Epidermal melanocyte (primary cell): ENCODE results near the gene DMAC1.
A peak's percentile ranks its signal among the peaks of the same experiment; 100 is the strongest.

ENCODE experiments used
- DNase-seq: peaks from one replicate; pipeline ENCODE4 v3.0.0; 2011; ENCODE audit warnings: low spot score; ENCODE audit not compliant: insufficient read length

DMAC1 gene, protein sequence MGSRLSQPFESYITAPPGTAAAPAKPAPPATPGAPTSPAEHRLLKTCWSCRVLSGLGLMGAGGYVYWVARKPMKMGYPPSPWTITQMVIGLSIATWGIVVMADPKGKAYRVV

DNA sequence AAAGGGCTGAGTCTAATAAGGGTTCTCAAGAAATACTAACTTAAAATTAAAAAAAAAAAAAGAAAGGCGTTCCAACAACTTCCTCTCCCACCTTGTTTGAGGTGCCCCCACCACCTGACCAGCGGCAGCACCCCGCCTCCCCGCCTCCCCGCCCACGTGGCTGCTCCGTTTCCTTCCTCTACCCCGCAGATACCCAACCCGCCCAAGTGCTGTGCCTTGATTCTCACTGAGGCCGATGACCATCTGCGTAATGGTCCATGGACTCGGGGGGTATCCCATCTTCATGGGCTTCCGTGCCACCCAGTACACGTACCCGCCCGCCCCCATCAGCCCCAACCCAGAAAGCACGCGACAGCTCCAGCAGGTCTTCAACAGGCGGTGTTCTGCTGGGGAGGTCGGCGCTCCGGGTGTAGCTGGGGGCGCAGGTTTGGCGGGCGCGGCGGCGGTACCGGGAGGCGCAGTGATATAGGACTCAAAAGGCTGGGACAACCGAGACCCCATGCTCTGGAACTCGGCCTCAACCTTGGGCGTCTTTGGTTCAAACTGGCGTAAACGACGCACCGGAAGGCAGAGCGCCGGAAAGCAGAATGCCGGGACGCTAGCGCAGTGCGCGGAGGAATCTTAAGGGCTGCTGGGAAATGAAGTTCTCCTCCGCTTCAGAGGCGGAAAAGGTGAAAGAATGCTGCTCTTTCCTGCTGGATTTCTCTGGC lies at the start of gene DMAC1:
Gene DMAC1 (minus strand): TSS at position 545 of the 710 bp plus-strand sequence. CDS start 44 bp downstream, at position 501.
- peak; percentile 82 for DNase-seq

DNA sequence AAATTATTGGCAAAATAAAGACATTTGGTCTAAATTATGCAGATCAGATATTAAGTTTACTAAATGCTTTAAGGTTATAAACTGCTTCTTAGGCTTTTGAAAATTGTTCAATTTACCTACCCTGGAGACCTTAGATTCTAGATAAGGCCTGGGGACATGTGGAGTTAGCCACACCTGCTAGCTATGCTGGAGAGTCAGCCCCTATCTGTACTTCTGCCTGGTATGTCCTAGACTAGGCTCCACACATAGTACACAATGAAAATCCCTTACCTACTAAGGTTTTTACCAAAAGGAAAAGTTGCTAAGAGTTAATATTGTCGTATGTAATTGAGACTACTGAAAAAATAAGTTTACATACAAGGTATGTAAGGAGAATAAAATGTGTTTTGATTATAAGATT lies 49.8 kb upstream of the DMAC1 start:
- DNase-seq, result no peak

DNA sequence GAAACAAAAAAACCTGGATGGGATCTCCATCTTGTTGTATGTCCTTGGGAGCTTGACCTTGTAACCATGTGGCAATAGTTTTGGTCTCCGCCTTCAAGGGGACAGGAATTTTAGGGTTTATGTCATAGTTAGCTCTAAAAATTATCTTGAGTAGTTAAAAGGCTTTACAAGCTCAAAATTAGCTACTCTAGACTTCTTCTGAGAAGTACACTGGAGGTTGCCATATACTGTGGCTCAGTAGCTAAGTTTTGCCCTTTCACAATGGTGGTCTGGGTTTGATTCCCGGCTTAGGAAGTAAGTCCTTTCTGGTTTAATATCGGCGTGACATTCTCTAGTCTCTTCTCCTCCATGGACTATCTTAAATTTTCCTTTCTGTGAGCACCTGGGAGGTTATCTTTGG lies 48.9 kb upstream of the DMAC1 start:
- DNase-seq, result no peak

DNA sequence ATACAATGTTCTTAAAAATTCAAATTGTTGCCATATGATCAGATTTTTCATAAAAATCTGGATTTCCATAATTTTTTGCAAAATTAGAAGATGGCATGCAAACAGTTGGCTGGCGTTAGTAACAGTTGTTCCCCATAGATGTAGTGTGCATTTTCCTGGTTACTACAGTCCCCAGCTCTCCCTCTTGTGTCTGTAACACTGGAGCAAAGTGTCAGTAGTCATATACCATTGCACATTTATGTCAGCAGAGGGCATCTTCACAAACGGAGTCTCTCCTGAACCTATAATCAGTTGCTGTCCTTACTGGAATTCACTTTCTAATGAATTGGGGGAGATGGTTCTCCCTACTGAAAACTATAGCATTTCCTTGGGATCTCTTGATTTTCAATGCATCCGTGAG lies 44.7 kb upstream of the DMAC1 start:
- no peak for DNase-seq

DNA sequence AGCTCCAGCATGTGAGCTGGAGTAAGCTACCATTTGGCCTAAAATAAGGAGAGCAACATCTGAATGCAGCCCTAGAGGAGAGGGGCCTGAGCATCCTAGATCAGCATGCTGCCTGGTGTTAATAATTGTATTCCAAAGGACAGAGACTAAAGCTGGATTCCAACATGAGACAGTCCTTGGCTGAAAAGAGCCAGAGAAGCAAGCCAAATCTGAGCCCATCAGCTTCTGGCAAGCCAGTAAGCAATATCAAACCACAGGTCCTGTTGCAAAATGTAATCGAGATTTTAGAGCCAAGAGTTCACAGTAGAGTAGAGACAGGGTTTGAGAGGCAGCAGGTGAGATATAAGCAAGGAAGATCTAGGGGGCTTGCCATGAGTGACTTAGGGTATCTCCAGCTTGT lies 42.3 kb upstream of the DMAC1 start:
- DNase-seq, result no peak

DNA sequence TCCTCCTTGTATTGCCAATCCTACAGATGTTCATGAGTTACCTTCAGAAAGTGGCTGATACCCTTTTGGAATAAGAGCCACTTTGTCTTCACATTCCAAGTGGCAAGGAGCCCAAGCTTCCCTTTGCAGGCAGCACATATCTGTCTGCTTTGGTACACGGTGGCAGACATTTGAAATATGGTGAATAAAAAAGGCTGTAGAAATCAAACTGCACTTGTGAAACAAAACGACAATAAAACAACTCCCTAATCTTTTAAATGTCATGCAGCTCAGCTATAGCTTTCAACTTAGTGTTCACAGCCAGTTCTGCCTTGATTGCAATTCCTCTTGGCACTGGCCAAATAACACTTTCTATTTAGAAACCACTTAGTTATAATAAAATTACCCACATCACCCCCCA lies 35.0 kb upstream of the DMAC1 start:
- DNase-seq, result no peak

DNA sequence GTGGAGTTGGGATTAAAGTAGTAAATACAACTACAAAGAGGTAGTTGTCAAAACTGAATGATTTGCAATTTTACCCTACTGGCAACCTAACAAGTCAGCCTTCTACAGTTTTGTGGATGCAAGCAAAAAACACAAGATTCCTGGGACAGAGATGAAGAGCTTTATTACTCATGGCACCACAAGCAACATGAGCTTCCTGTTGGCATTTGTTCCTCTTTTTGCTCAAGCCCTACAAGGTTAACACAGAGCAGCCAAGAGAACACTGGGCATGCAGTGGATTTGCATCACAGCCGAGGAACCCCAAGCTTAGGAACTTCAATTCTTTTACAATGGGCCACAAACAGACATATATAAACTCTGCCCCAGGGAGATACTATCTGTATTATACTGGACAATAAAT lies 28.8 kb upstream of the DMAC1 start:
- DNase-seq, result no peak

DNA sequence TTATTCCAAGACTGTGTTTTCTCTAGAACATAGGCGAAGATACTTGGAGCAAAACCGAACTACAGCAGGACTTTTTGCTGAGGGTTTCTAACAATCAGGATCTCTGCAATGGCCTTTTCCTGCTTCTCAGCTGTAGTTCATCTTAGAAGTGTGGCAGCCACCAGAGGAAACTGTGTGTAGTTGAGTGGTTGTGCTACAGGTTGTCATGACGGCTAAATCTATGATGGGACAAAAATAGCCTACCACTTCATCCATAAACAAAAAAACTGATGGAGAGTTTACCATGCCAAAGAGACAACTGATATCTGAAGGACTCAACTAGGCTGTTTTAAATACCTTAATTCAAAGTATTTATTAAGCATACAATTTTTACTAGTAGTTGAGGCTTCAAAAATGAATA lies 28.2 kb upstream of the DMAC1 start:
- DNase-seq, result no peak

DNA sequence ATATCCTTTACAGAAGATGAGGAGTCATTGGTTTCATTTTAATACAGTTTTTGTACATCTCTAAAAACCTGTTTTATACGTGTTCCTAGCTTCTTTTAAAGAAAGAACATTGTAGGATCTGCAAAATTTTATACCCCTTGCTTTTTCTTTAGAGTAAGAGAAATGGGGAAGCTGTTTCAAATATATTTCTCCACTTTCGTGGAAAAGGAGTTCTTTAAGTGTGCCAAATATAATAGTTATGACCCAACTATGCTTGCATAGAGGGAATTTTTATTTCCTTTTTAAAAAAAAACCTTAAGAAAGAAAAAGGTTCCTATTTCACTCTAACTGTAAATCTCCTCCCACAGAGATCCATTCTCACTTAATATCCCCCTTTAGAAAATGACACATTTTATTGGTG lies 27.5 kb upstream of the DMAC1 start:
- no peak for DNase-seq

DNA sequence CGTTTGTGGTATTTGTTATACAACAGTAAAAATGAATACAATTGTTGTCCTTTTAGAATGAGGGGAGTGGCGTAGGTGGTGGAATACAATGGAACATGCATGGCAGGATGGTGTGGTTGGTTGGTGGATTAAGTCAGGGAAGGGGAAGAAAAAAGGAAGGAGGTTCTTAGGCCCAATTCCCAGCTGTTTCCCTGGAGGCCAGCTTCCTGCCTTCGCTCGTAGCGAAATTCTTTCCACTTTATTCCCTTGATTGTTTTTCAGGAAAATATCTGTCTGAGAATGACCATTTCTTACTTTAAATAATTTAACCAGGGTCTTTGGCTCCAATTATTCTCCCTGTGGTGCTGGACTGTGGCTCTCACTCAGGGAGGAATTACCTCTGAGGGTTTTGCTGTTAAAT lies 24.1 kb upstream of the DMAC1 start:
- DNase-seq, result no peak

DNA sequence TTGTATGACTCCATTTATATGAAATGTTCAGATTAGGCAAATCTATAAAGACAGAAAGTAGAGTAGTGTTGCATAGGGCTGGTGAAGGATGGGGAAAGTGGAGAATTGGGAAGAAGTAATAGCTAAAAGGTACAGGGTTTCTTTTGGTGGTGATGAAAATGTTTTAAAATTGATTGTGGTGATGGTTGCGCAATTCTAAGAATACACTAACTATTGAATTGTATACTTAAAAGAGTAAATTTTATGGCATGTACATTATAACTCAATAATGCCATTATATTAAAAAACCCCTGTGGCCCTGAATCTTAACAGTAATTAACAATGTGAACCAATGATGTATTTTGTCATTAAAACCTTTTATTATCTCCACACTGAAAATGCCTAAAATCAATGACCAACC lies 20.4 kb upstream of the DMAC1 start:
- no peak for DNase-seq

DNA sequence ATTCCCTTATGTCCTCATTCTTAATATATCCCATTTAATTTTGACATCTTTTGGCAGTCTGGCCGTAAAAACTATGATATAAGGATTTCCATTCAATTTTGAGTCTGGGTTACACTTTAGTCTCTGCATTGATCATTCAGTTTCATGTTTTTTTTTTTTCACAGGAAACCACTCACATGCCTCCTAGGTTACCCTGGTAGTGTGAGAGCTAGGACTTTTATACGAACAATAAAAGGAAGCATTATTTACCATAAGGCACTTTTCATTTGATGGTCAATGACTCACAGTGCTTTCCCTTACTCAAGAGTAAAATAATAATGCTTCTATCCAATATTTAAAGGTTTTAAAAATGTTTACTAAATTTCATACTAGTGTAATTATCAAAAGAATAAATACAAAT lies 16.4 kb upstream of the DMAC1 start:
- DNase-seq, result no peak

DNA sequence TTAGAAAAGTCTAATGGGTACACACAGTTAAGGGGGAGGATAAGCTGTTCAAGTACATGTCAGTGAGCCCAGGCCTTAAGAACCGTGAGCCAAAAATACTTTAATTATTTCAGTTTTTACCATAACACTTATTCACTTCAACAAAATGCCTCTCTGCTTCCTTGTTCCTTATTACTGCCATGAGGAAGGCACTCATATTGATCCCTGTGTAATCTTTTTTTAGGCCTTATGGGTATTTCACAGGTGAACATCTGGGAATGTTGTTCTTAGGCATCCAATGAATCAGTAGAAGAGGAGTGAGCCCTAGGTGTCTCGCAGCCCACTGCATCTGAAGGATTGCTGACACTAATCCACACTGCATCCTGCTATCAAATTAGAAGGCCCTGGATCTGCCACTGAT lies 13.5 kb upstream of the DMAC1 start:
- DNase-seq, result no peak

DNA sequence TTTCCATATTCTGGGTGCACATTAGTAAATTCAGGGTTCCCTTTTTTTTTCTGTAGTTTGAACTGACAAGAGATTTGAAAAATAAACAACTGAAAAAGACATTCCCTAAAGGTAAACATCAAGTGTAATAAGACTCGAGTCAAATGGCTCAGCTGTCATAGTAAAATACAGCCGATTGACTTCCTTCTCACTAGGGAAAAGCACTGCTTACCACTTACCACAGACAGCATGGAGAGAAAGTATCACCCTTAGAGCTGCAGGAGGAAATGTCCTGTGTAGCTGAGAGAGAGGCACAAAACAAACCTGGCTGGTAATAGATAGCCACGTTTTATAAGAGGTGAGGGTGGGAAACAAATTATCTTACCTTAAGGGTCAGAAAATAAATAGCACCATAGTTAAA lies 12.1 kb upstream of the DMAC1 start:
- DNase-seq, result no peak

DNA sequence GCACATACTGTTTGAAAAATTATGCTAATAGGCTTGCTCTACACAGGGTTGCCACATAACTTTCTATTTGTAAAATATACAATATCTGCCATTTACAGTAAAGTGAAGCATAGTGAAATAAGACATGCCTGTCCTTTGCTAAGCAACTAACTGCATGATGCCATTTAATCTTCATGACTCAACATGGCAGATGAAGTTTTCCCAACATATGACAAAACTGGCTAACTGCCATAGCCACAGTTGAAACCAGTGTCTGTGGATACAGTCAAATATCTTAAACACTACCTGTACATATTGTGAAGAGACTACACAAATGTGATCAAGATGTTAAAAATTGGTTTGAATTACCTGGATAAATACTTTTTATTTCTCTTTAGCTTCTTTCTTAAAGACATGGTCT lies 3.1 kb upstream of the DMAC1 start:
- no peak for DNase-seq

DNA sequence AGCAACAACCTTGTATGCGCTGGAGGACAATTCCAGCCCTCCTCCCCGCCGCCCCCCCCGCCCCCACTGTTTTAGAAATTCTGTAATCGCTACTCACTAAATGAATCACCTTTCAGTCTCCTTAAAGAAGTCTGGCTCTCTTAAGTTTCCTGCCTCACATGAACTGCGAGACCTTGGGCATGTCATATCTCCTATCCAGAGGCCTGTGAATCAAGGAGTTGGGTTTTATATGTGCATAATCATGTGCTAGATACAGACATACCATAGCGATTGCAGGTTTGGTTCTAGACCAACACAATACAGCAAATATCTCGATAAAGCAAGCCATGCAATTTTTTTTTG lies 337 bp upstream of the DMAC1 start:
- no peak for DNase-seq

DNA sequence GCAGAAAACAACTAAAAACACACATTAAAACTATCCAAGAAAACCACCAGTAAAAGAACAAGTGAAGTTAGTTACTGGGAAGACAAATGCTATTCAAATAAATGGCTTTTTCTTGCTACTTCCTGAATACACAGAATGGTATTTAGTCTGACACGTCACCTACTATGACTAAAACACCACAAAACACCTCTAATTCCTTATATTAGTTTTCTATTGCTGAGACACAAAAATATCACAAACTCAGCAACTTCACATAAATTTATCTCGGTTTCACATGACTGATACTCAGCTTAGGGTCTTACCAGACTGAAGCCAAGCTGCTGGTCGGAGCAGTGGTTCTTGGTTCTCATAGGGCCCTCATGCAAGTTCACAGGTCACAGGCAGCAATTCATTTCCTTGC lies 5.4 kb downstream of the DMAC1 start:
- no peak for DNase-seq

DNA sequence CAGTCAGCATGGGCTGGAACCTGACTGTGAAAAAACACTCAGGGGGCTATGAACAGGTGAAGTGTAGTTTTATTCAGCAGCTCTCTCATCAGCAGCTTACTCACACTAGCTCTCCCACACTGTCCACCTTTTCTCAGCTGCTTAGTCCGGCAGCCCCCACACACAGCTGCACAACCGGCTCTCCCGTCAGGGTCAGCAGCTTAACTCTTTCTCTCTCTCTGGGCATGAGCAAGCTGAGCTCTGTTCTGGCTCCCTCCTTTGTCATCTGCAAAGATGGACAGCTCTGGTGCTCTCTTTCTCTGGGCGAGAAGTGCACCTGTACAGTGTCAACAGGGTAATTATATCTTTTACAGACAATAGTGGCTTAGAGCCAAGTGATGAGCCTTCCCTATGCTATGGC lies 8.2 kb downstream of the DMAC1 start:
- no peak for DNase-seq

DNA sequence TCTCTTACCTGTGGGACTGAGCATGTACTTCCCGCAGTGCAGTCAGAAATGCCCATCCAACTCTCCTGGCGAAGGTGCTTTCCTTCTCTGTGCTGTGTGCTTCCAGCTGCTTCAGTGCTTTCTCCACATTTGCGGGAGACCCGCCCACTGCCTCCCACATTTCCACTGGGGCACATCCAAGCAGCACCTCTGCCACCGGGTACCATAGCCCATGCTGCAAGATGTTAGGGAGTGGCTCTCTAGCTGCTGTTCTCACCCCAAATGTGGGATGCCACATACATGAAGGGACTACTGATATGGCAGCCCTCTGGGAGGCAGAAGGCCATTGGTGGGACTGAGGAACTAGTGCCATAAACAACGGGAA lies 8.8 kb downstream of the DMAC1 start:
- DNase-seq, result no peak

DNA sequence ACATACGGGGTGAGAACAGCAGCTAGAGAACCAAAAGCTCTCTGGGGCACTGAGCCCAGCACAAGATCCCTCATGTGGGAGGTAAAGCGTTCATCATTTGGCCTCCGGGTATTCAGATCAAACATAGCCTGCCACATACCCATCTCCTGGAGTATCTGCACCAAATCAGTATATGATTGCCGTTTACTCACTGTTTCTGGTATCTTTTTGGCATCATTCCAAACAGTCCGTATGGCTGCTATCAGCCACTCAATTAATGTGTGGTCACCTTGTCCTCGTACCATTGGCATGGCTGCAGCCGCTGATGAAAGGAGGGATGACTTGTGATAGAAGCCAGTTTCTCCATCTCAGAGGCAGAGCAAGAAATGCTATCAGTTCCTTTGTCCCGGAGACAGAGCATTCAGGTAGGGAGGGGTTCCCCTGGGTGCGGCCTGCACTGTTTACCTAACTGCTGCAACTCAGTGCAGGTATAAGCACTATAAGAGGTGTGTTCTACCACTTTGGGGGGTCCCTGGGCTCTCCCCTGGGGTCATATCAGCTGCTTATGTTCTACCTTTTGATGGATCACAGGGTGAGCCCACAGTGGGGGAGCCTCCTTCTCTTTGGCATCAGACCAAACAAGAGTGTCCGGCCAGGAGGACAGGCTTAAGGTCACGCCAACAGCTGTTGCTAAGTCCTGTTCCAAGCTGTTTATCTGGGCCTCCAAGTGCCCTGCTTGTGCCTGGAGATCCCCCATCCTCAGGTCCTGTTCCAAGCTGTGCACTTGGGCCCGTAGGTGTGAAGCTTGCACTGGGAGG lies 9.4 kb downstream of the DMAC1 start:
- no peak for DNase-seq

DNA sequence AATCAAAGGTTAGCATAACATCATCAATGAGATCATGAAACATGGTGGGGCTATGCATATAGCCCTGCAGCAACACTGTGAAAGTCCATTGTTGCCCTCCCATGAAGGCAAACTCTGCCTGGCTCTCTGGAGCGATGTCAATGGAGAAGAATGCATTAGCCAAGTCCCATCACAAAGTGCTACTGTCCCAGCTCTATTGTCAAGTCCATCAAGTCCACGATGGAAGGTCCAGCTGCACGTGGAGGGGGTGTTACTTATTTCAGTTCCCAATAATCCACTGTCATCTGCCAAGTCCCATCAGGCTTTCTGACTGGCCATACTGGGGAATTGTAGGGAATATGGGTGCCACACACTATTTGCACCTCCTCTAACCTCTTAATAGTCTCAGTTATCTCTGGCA lies 10.8 kb downstream of the DMAC1 start:
- DNase-seq, result no peak

DNA sequence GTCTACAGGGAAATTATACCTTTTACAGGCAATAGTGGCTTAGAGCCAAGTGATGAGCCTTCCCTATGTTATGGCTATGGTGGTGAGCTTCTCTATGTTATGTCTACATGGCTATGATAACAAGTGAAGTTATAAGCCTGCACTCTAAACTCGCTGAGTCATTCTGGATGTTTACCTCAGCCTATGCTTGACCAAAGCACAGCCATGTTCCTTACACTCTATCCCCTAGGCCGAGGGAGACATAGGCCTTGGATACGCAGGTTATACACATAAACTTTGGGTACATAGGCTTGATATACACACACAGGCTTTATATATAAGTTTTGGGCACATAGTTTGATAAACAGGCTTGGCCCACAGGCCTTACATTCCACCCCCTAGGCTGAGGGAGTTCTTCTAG lies 13.8 kb downstream of the DMAC1 start:
- DNase-seq, result no peak

DNA sequence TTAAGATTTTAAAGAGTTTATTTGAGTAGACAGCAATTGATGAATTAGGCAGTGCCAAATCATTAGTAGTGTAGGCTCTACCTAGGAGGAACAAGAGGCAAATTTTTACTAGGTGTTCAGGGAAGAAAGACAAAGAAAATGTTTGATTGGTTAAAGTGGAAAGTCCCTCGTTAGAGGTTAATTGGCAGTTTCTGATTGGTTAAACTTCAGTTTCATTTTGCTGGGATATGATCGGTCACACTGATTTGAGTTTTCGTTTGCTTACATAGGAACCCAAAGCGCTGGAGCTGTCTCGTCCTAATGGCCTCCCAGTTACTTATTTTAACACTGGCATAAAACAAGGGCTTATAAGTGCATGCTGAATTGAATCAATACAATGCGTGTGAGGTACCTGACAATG lies 15.1 kb downstream of the DMAC1 start:
- DNase-seq, result no peak
